ENCODE results near the gene IQCB1.
A peak's percentile ranks its signal among the peaks of the same experiment; 100 is the strongest.
"Not testable (repeated sequence)": the region's sequence is repeated elsewhere in the genome, so short reads cannot be mapped to it uniquely, and the experiment has no call there.

Gene IQCB1

DNA sequence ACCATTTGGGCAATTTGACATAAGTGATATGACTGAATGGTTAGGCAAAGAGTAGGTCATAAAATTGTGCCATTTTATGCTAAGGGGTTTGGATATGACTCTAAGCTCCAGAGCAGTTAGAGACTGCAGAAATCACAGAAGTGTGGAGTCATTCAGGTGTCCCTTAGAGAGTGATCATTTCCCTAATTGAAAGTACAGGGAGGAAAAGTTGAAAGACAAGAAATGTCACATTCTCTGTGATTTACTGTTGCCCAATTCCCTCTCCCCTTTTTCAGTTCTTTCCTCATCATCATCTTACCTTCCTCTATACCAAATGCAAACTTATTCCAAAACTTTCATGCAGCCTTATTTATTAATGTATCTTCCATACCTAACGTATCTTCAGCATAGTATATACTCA lies 82.6 kb downstream of the IQCB1 start:
- H3K4me3 ChIP-seq (replicated peaks; ENCODE audit: low read depth, low read length): no peak overlapping the region
- H3K36me3 ChIP-seq (ENCODE audit: control insufficient read depth, insufficient read depth, low read length): no peaks in the 10 kb centered on the region
- TF ChIP-seq, protein P1, sequence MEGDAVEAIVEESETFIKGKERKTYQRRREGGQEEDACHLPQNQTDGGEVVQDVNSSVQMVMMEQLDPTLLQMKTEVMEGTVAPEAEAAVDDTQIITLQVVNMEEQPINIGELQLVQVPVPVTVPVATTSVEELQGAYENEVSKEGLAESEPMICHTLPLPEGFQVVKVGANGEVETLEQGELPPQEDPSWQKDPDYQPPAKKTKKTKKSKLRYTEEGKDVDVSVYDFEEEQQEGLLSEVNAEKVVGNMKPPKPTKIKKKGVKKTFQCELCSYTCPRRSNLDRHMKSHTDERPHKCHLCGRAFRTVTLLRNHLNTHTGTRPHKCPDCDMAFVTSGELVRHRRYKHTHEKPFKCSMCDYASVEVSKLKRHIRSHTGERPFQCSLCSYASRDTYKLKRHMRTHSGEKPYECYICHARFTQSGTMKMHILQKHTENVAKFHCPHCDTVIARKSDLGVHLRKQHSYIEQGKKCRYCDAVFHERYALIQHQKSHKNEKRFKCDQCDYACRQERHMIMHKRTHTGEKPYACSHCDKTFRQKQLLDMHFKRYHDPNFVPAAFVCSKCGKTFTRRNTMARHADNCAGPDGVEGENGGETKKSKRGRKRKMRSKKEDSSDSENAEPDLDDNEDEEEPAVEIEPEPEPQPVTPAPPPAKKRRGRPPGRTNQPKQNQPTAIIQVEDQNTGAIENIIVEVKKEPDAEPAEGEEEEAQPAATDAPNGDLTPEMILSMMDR (IDR thresholded peaks at IDR 0.05; ENCODE audit: insufficient read depth, low read length, poor library complexity, severe bottlenecking): no peak

DNA sequence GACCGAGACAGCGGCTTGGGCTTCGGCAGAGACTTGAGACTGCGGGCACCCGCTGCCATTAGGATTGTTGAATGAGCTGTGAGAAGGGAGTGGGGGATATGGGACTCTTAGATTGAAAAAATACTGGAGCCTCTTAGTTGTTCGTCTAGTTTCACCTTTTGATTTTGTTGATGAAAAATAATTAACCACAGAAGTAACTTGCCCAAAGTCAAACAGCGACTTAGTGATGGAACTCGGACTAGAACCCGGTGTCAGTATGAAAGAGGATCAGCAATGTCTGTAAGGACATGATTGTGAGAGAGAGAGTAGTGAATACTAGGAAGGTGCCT lies 84.8 kb downstream of the IQCB1 start:
- DNase-seq (ENCODE audit: extremely low read depth, insufficient read length): no peak
- TF ChIP-seq, protein P1 (IDR thresholded peaks at IDR 0.05; ENCODE audit: insufficient read depth, low read length, poor library complexity, severe bottlenecking): no peak
- Histone ChIP-seq H3K4me3 (replicated peaks; ENCODE audit: low read depth, low read length) (peak overlapping the region; percentile 84), H3K27me3 (replicated peaks; ENCODE audit: control insufficient read depth, insufficient read depth, low read length) (no peaks in the 10 kb centered on the region), H3K36me3 (ENCODE audit: control insufficient read depth, insufficient read depth, low read length) (no peaks in the 10 kb centered on the region)

More for the DNA sequence above, 82.6 kb downstream of the IQCB1 start:
- H3K27me3 ChIP-seq (replicated peaks; ENCODE audit: control insufficient read depth, insufficient read depth, low read length): no peaks in the 10 kb centered on the region
- DNase-seq (ENCODE audit: extremely low read depth, insufficient read length): no peak

DNA sequence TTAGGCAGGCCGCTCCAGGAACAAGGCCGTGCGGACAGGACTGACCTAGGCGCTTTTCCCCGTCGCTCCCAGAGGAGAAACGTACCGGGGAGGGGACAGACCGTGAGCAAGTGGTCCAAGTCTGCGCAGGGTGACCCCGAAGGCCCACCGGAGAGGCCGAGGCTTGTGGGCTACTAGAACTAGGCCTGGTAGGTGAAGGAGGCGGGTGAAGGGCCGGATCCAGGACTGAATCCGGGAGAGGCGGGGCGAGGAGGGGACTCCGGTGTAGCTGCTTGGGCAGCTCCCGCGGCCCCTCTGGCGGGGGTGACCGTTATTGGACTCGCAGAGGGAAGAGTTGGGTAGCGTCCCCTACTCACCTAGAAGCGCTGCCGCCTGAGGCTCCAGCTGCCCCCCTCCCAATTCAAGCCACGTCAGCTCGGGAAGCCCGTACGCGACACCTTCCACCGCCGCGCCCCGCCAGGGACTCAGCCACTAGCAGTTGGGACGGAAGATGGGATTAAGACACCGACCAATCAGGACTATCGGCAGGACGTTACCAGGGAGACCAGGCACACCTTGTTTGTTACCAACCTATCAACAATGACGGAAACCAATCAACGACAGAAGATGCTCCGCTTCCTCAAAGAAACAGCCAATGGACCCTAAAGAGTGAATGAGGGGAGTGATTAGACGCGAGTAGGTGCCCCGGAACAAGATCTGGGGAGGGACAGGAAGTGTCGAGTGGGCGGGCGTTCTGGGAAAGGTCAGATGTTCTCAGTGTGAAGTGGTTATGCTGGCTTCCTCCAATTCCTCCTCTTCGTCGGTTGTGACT lies 85.4 kb downstream of the IQCB1 start, which contains the start of gene GOLGB1:
GOLGB1 (minus strand) TSS at position 466 of the 811 bp plus-strand sequence. CDS start 18,770 bp downstream, outside the sequence.
- Histone ChIP-seq H3K36me3 (ENCODE audit: control insufficient read depth, insufficient read depth, low read length) (no peaks in the 10 kb centered on the region), H3K4me3 (replicated peaks; ENCODE audit: low read depth, low read length) (peak within 1 kb of the TSS; percentile 86), H3K27me3 (replicated peaks; ENCODE audit: control insufficient read depth, insufficient read depth, low read length) (no peaks in the 10 kb centered on the region)
- DNase-seq (ENCODE audit: extremely low read depth, insufficient read length): peak; percentile 91
- TF ChIP-seq, protein P1 (IDR thresholded peaks at IDR 0.05; ENCODE audit: insufficient read depth, low read length, poor library complexity, severe bottlenecking): no peak

DNA sequence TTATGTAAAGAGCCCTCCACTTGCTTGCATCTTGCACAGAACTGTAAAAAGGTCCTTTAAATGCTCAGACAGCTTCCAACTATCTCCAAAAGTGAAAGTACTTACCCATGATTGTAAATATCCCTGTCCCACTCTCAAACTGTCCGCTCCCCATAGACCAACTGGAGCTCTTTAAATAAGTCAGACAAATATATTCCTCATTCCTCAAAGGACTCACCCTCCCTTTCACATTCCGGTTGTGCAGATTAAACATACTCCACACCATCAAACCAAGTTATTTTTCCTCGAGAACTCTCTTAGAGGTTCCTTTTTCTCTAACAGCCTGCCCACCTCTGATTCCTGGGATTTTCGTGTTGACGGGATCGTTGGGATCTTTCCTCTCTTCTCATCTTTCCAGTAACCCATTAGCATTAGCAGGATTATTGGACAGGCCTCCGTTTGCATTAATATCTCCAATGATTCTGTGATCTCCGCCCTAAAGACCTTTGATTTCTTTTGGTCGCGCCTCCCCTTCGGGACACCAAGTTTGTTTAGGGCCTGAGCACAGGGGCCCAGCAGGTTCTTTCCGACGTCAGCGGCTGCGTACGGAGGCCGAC lies 86.1 kb downstream of the IQCB1 start:
- peak overlapping the region; percentile 86 for H3K4me3 ChIP-seq (replicated peaks; ENCODE audit: low read depth, low read length)
- DNase-seq (ENCODE audit: extremely low read depth, insufficient read length): no peak
- H3K27me3 ChIP-seq (replicated peaks; ENCODE audit: control insufficient read depth, insufficient read depth, low read length): no peaks in the 10 kb centered on the region
- H3K36me3 ChIP-seq (ENCODE audit: control insufficient read depth, insufficient read depth, low read length): no peaks in the 10 kb centered on the region
- TF ChIP-seq, protein P1 (IDR thresholded peaks at IDR 0.05; ENCODE audit: insufficient read depth, low read length, poor library complexity, severe bottlenecking): no peak

DNA sequence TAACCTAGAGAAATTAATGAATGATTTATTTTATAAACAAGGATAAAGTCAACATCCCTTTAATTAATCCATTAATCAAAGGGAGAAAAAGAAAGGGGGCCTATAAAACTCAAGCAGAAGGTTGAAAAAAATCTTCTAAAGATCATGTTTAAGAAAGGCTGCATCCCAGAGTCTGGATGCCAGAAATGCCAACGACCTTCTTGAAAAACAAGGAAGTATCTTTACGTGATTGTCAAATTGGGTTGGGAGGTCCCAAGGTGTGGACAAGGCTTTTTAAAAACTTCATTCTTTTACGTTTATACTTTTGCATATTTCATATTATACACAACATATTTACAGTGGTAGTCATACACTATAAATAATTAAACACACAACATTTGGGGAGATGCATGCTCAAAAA lies 86.9 kb downstream of the IQCB1 start:
- DNase-seq (ENCODE audit: extremely low read depth, insufficient read length): no peak

DNA sequence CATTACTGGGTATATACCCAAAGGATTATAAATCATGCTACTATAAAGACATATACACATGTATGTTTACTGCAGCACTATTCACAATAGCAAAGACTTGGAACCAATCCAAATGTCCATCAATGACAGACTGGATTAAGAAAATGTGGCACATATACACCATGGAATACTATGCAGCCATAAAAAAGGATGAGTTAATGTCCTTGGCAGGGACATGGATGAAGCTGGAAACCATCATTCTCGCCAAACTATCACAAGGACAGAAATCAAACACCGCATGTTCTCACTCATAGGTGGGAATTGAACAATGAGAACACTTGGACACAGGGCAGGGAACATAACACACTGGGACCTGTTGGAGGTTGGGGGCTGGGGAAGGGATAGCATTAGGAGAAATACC lies 91.8 kb downstream of the IQCB1 start:
- DNase-seq (ENCODE audit: extremely low read depth, insufficient read length); H3K27me3 ChIP-seq (replicated peaks; ENCODE audit: control insufficient read depth, insufficient read depth, low read length); H3K4me3 ChIP-seq (replicated peaks; ENCODE audit: low read depth, low read length); H3K36me3 ChIP-seq (ENCODE audit: control insufficient read depth, insufficient read depth, low read length): not testable (repeated sequence)

More for the DNA sequence above, 86.9 kb downstream of the IQCB1 start:
- Histone ChIP-seq H3K27me3 (replicated peaks; ENCODE audit: control insufficient read depth, insufficient read depth, low read length) (no peaks in the 10 kb centered on the region), H3K36me3 (ENCODE audit: control insufficient read depth, insufficient read depth, low read length) (no peaks in the 10 kb centered on the region), H3K4me3 (replicated peaks; ENCODE audit: low read depth, low read length) (peak overlapping the region; percentile 86)
- TF ChIP-seq, protein P1 (IDR thresholded peaks at IDR 0.05; ENCODE audit: insufficient read depth, low read length, poor library complexity, severe bottlenecking): no peak
